Neural progenitor cell (in vitro differentiated cells): ENCODE data around the gene PON1. TPM values are rescaled to one million over a fixed set of nuclear protein-coding genes. Genes with fewer than 3 reads are reported as not detected.

ENCODE experiments used
- DNase-seq: peaks from one replicate; pipeline ENCODE4 v3.0.0-alpha.2; 2016; ENCODE audit warnings: low spot score
- H2AFZ ChIP-seq: fragments of 200-600 bp; sonication (generic); replicated peaks from 2 replicates; pipeline ENCODE4 v1.6.1; 2016; ENCODE audit warnings: antibody characterized with exemption
- H3F3A ChIP-seq: fragments of 200-600 bp; sonication (generic); 2 replicates; pipeline ENCODE4 v1.6.1; 2016; ENCODE audit warnings: antibody characterized with exemption, low read depth
- H3K27ac ChIP-seq: fragments of 200-600 bp; sonication (generic); 2 replicates; pipeline ENCODE4 v1.5.1; 2016; ENCODE audit warnings: mild to moderate bottlenecking
- H3K27me3 ChIP-seq: fragments of 200-600 bp; sonication (generic); 2 replicates; pipeline ENCODE4 v1.6.1; 2016; ENCODE audit warnings: mild to moderate bottlenecking, moderate library complexity
- H3K36me3 ChIP-seq: fragments of 200-600 bp; sonication (generic); 2 replicates; pipeline ENCODE4 v1.5.1; 2016
- H3K4me1 ChIP-seq: fragments of 200-600 bp; sonication (generic); 2 replicates; pipeline ENCODE4 v1.6.1; 2016; ENCODE audit warnings: mixed run types
- H3K4me2 ChIP-seq: fragments of 200-600 bp; sonication (generic); 2 replicates; pipeline ENCODE4 v1.6.1; 2016
- H3K4me3 ChIP-seq: fragments of 200-600 bp; sonication (generic); 2 replicates; pipeline ENCODE4 v1.5.1; 2016
- H3K79me2 ChIP-seq: fragments of 200-600 bp; sonication (generic); 2 replicates; pipeline ENCODE4 v1.6.1; 2016; ENCODE audit warnings: low read depth
- H3K9ac ChIP-seq: fragments of 200-600 bp; sonication (generic); 2 replicates; pipeline ENCODE4 v1.6.1; 2016
- H3K9me3 ChIP-seq: fragments of 200-600 bp; sonication (generic); 2 replicates; pipeline ENCODE4 v1.5.1; 2016; ENCODE audit warnings: low read depth
- H4K20me1 ChIP-seq: fragments of 200-600 bp; sonication (generic); 2 replicates; pipeline ENCODE4 v1.6.1; 2016; ENCODE audit warnings: low read depth
- H3K27ac Mint-ChIP-seq: 3 replicates; pipeline ENCODE4 v1.8.0; 2021; ENCODE audit warnings: mixed read lengths
- H3K27me3 Mint-ChIP-seq: 2 replicates; pipeline ENCODE4 v1.8.0; 2022; ENCODE audit warnings: low read depth, mild to moderate bottlenecking, inconsistent platforms, moderate library complexity, mixed read lengths; ENCODE audit not compliant: insufficient read depth
- H3K36me3 Mint-ChIP-seq: 3 replicates; pipeline ENCODE4 v1.8.0; 2021; ENCODE audit warnings: mixed read lengths
- H3K4me1 Mint-ChIP-seq: 3 replicates; pipeline ENCODE4 v1.8.0; 2021; ENCODE audit warnings: mixed read lengths
- H3K4me3 Mint-ChIP-seq: 3 replicates; pipeline ENCODE4 v1.8.0; 2021; ENCODE audit warnings: mild to moderate bottlenecking, moderate library complexity, mixed read lengths
- H3K9me3 Mint-ChIP-seq: 3 replicates; pipeline ENCODE4 v1.8.0; 2020; ENCODE audit warnings: mixed read lengths
- CTCF ChIP-seq: fragments of 200-600 bp; sonication (generic); IDR thresholded peaks from 2 replicates; pipeline ENCODE4 v1.5.1; 2017; ENCODE audit warnings: antibody characterized with exemption, mild to moderate bottlenecking
- EZH2 ChIP-seq: fragments of 200-600 bp; sonication (generic); IDR thresholded peaks from 2 replicates; pipeline ENCODE4 v1.6.1; 2017; ENCODE audit warnings: antibody characterized with exemption, mild to moderate bottlenecking, moderate library complexity
- EZH2phosphoT487 ChIP-seq: fragments of 200-600 bp; sonication (generic); IDR thresholded peaks from 2 replicates; pipeline ENCODE4 v1.6.1; 2017; ENCODE audit warnings: antibody characterized with exemption
- total RNA-seq: library from RNA; depleted of rRNA; stranded (reverse); fragments of >200 nt; gene quantifications from 2 replicates; pipeline ENCODE4 v1.2.3, GENCODE V29; 2015; ENCODE audit warnings: low replicate concordance

The PON1 gene
- total RNA-seq, 1 donor from 2014 or later = 1.7 TPM

- Histone ChIP-seq H3K27me3 (no peaks in the 10 kb centered on the region), H3K36me3 (no peaks in the 10 kb centered on the region), H3K4me1 (no peaks in the 10 kb centered on the region), H3K4me3 (no peak overlapping the region), H4K20me1 (no peaks in the 10 kb centered on the region), H3K27ac (no peak overlapping the region), H3F3A (no peaks in the 10 kb centered on the region), H3K79me2 (no peaks in the 10 kb centered on the region), H3K9me3 (no peaks in the 10 kb centered on the region), H3K9ac (no peak overlapping the region), H2AFZ (no peak overlapping the region), H3K4me2 (no peak overlapping the region)
- Mint-ChIP-seq H3K4me1 (no peaks in the 10 kb centered on the region), H3K9me3 (no peaks in the 10 kb centered on the region), H3K36me3 (peaks cover 12% of the 10 kb centered on the region), H3K4me3 (no peak overlapping the region), H3K27ac (no peak overlapping the region), H3K27me3 (no peaks in the 10 kb centered on the region)
- DNase-seq = no peak
- TF ChIP-seq EZH2phosphoT487 = no peak
- no peak for TF ChIP-seq CTCF
- TF ChIP-seq EZH2 = no peak
Observed at GRCh38 chr7:95269640-95270039, 54.7 kb downstream of the PON1 start.

GRCh38 chr7:95267754-95268153 is 56.6 kb downstream of the PON1 start:
- H4K20me1 ChIP-seq = no peaks in the 10 kb centered on the region
- Mint-ChIP-seq H3K27ac (no peak overlapping the region), H3K27me3 (no peaks in the 10 kb centered on the region), H3K36me3 (peaks cover 5% of the 10 kb centered on the region), H3K4me3 (no peak overlapping the region), H3K9me3 (no peaks in the 10 kb centered on the region), H3K4me1 (no peaks in the 10 kb centered on the region)
- H3K27me3 ChIP-seq = no peaks in the 10 kb centered on the region
- H3K4me2 ChIP-seq = no peak overlapping the region
- no peaks in the 10 kb centered on the region for H3K79me2 ChIP-seq
- H2AFZ ChIP-seq = no peak overlapping the region
- no peak overlapping the region for H3K27ac ChIP-seq
- no peaks in the 10 kb centered on the region for H3F3A ChIP-seq
- H3K9me3 ChIP-seq = no peaks in the 10 kb centered on the region
- no peaks in the 10 kb centered on the region for H3K36me3 ChIP-seq
- H3K4me1 ChIP-seq = no peaks in the 10 kb centered on the region
- TF ChIP-seq CTCF (no peak), EZH2phosphoT487 (no peak), EZH2 (no peak)
- DNase-seq = no peak
- H3K4me3 ChIP-seq = no peak overlapping the region
- H3K9ac ChIP-seq = no peak overlapping the region

- H3K4me3 Mint-ChIP-seq = no peak overlapping the region
- no peaks in the 10 kb centered on the region for H3K9me3 ChIP-seq
- H3K27me3 Mint-ChIP-seq = no peaks in the 10 kb centered on the region
- TF ChIP-seq EZH2phosphoT487 (no peak), CTCF (no peak), EZH2 (no peak)
- no peaks in the 10 kb centered on the region for H3F3A ChIP-seq
- H3K4me1 Mint-ChIP-seq = no peaks in the 10 kb centered on the region
- H3K27ac Mint-ChIP-seq = no peak overlapping the region
- DNase-seq = no peak
- no peak overlapping the region for H3K9ac ChIP-seq
- H3K4me3 ChIP-seq = no peak overlapping the region
- H3K4me2 ChIP-seq = no peak overlapping the region
- H3K36me3 Mint-ChIP-seq = peaks cover 5% of the 10 kb centered on the region
- no peak overlapping the region for H2AFZ ChIP-seq
- H3K36me3 ChIP-seq = no peaks in the 10 kb centered on the region
- H3K79me2 ChIP-seq = no peaks in the 10 kb centered on the region
- no peaks in the 10 kb centered on the region for H4K20me1 ChIP-seq
- no peaks in the 10 kb centered on the region for H3K9me3 Mint-ChIP-seq
- H3K27me3 ChIP-seq = no peaks in the 10 kb centered on the region
- no peak overlapping the region for H3K27ac ChIP-seq
- H3K4me1 ChIP-seq = no peaks in the 10 kb centered on the region
Observed at GRCh38 chr7:95265634-95266033, 58.7 kb downstream of the PON1 start.
